Heart right ventricle (tissue), 16 donors: Measurements from ENCODE around the gene MRPL49. TPM values are rescaled to one million over a fixed set of nuclear protein-coding genes. Genes with fewer than 3 reads are reported as not detected.

Experiments used
- ATAC-seq, 8 donors: fragments of 200-7000 bp; cut with Tn5 transposase; one replicate each; pipeline ENCODE4 v1.9.1; 2020; ENCODE audit warnings: mild to moderate bottlenecking in 8 of 8, moderate library complexity in 8 of 8, moderate number of reproducible peaks in 1 of 8
- DNase-seq, 2 donors: peaks; one replicate each; pipeline ENCODE4 v3.0.0-alpha.2; 2020
- H3K27ac ChIP-seq, 10 donors: fragments of 200-600 bp; sonication (generic) in 2 of 10; one replicate each; pipeline versions ENCODE4 v1.5.0 to v1.8.0; 2020 to 2022; ENCODE audit warnings: mild to moderate bottlenecking in 3 of 10
- H3K27me3 ChIP-seq, 7 donors: fragments of 200-600 bp; one replicate each; pipeline ENCODE4 v1.8.0; 2021 to 2022; ENCODE audit warnings: mild to moderate bottlenecking in 2 of 7
- H3K36me3 ChIP-seq, 9 donors: fragments of 200-600 bp; sonication (generic) in 1 of 9; one replicate each; pipeline versions ENCODE4 v1.5.0 to v1.8.0; 2020 to 2022; ENCODE audit warnings: mild to moderate bottlenecking in 2 of 9
- H3K4me1 ChIP-seq, 9 donors: fragments of 200-600 bp; sonication (generic) in 1 of 9; one replicate each; pipeline versions ENCODE4 v1.5.0 to v1.8.0; 2020 to 2022; ENCODE audit warnings: mild to moderate bottlenecking in 4 of 9
- H3K4me3 ChIP-seq, 10 donors: fragments of 200-600 bp; sonication (generic) in 2 of 10; one replicate each; pipeline versions ENCODE4 v1.5.0 to v1.8.0; 2020 to 2022; ENCODE audit warnings: mild to moderate bottlenecking in 7 of 10, moderate library complexity in 2 of 10
- H3K9me3 ChIP-seq, 11 donors: fragments of 200-600 bp in 10 of 11; sonication (generic) in 2 of 11; one replicate each; pipeline versions ENCODE4 v1.5.0 to v1.8.0; 2013 to 2022; ENCODE audit warnings: mild to moderate bottlenecking in 2 of 11, control low read depth in 1 of 11, moderate library complexity in 1 of 11
- CTCF ChIP-seq, 9 donors: fragments of 200-600 bp; sonication (generic) in 2 of 9; IDR thresholded peaks; one replicate each; pipeline versions ENCODE4 v1.5.0 to v1.8.0; 2021 to 2022; ENCODE audit warnings: antibody characterized with exemption in 9 of 9, mild to moderate bottlenecking in 5 of 9, moderate library complexity in 1 of 9
- WGBS, 2 donors: extraction: QIAGEN DNeasy Blood & Tissue Kit; methylation state at CpG; one replicate each; pipeline ENCODE4 v1.1.7; 2013; ENCODE audit warnings: inconsistent platforms in 1 of 2; 5-methylcytosine and 5-hydroxymethylcytosine counted together
- intact Hi-C, 10 donors: fragments of 100-400 bp; cut with DNase I; formaldehyde crosslinking; loops; one replicate each; pipeline versions ENCODE4 v1.11.1 to v1.14.2; 2022
- polyA plus RNA-seq, 2 donors: library from polyadenylated mRNA; stranded (reverse); fragments of 200-250 nt; gene quantifications; one replicate each; pipeline ENCODE4 v1.2.3, GENCODE V29; 2013
- total RNA-seq, 10 donors: library from RNA; stranded (reverse); fragmentation: NEBNext Ultra II Directional in 3 of 10; extraction: Animal tissue kit (Norgen Biotek cat#: 25700) in 3 of 10; gene quantifications; one replicate each; pipeline versions ENCODE4 v1.2.1 to v1.2.4, GENCODE V29; 2021 to 2023
- donor health status: Arrhythmogenic right ventricular cardiomyopathy.
- donor health status: ischemic (EF 13 %, LVEDD 7.1; RV severe dilation, severe dysfunction).
- donor health status: healthy with polysubstance abuse.
- donor health status: DM: no; HTN: yes; CAD: no.
- donor health status: DM: no; HTN: no; CAD: no.
- donor health status: ischemic (EF 25% LVEDD 6.9; RV normal size, moderate dysfunction).
- donor health status: ischemic (EF 25% LVEDD 5.7; RV mildly dilated, moderate dysfunction).
- donor health status: healthy.
- donor health status: DM: yes; HTN: yes; CAD: no.
- donor health status: Ischemic cardiomyopathy.
- donor health status: ischemic (EF 35%, LVEDD 5.7; RV mildly dilated, moderate dysfunction).
- donor health status: nonischemic (EF 11% LVEDD 7.7; RV severe dilation, severe dysfunction).
- donor health status: DM: yes; HTN: yes; CAD: no.
- donor health status: PGD.
- donor health status: ischemic (EF 29% LVEDD 5.4; RV normal size, mild dysfunction).
- donor health status: nonischemic (EF 23%, LVEDD 6.1; RV moderate dilation, normal function).

The MRPL49 gene
- total and polyA plus RNA-seq, 12 donors: 6.4 to 44.8 (median 39.3) TPM

DNA sequence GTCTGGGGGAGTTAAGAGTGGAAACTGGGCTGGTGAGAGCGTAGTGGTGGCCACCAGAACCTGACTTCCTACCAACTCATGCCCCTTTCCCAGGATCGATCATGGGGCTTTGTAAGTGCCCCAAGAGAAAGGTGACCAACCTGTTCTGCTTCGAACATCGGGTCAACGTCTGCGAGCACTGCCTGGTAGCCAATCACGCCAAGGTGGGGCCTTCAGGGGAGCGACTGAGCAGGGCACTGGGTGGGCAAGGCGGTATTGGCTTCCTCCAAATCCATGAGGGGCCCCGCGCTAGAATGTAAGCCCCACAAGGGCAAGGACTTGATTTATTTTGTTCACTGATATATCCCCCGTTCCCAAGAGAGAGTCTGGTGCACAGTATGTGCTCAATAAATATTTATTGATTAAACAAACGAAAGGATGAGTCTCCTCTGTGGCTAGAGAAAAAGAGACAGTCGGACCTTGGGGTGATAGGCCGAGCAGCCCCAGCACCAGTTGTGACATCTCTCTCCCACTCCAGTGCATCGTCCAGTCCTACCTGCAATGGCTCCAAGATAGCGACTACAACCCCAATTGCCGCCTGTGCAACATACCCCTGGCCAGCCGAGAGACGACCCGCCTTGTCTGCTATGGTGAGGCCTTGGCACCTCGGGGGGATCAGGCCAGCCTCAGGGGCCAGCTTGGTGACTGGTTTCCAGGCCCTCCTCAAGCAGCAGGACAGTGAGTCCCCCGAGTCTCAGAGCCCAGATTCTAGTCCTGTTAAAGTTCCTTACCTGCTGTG, 37.3 kb upstream of the MRPL49 start:
- intact Hi-C loops: loop anchor here in 7 of 10 donors (1.0 to 10.0 kb wide), 12 partner anchors 12 to 160 kb away; partner anchors contain the start of genes FAU (in 4 of the 7), MRPL49 (in 4 of the 7), SNX15 (in 3 of the 7) and SAC3D1 (in 2 of the 7)
- no peak for DNase-seq
- H3K9me3 ChIP-seq: no peaks in the 10 kb centered on the region
- WGBS, 2 donors: 45 to 48% methylated on average over 23 of the region's 23 CpGs
- peaks cover 6 to 34% (median 20%) of the 10 kb centered on the region in 9 donors for H3K4me1 ChIP-seq
- peak in 2 of 8 donors; percentile 1 for ATAC-seq
- H3K27ac ChIP-seq: peak overlapping the region; percentile 79 to 96 (median 92)
- H3K36me3 ChIP-seq: peaks cover 0 to 62% (median 17%) of the 10 kb centered on the region in 9 donors
- H3K27me3 ChIP-seq: no peaks in the 10 kb centered on the region
- no peak for TF ChIP-seq CTCF (IDR thresholded peaks at IDR 0.05)
- H3K4me3 ChIP-seq: peak overlapping the region; percentile 64 to 93 (median 81)

- no peak for ATAC-seq
- Histone ChIP-seq H3K27me3 (no peaks in the 10 kb centered on the region), H3K9me3 (no peaks in the 10 kb centered on the region), H3K36me3 (peaks cover 0 to 58% (median 17%) of the 10 kb centered on the region in 9 donors), H3K4me1 (peaks cover 6 to 34% (median 20%) of the 10 kb centered on the region in 9 donors), H3K27ac (no peak overlapping the region), H3K4me3 (peak overlapping the region in 3 of 10 donors; percentile 70 to 82 (median 73))
- no peak for DNase-seq
- WGBS, 2 donors: 88 to 94% methylated on average over 4 of the region's 4 CpGs
- intact Hi-C loops: loop anchor here in 5 of 10 donors (2.0 to 10.0 kb wide), 6 partner anchors 37 to 161 kb away; partner anchors contain the start of genes ARL2 (in 1 of the 5), FAU (in 1 of the 5), MRPL49 (in 1 of the 5) and PPP2R5B (in 1 of the 5)
- TF ChIP-seq CTCF (IDR thresholded peaks at IDR 0.05): no peak
These were observed 36.7 kb upstream of the MRPL49 start for GRCh38 chr11:65085446-65085845.

DNA sequence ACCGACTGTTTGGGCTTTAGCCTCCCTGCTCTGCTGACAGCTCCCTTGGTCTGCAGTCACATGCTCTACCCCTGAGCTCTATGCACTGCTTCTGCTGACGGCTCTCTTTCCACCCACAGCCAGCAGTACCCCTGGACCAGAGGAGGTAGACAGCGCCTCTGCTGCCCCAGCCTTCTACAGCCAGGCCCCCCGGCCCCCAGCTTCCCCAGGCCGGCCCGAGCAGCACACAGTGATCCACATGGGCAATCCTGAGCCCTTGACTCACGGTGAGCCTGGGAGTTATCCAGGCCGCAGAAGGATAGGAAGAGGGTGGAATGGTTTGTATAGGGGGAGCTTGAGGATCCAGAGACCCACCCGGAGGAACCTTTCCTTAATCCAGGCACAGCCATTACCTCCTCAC, 35.3 kb upstream of the MRPL49 start:
- H3K36me3 ChIP-seq: peaks cover 0 to 52% (median 17%) of the 10 kb centered on the region in 9 donors

More for the DNA sequence above, 35.3 kb upstream of the MRPL49 start:
- ATAC-seq (no peak), DNase-seq (no peak)
- intact Hi-C loops: loop anchor here in 3 of 10 donors (5.0 to 10.0 kb wide), 3 partner anchors 40 to 162 kb away; partner anchors contain the start of genes ARL2 (in 1 of the 3) and PPP2R5B (in 1 of the 3)
- Histone ChIP-seq H3K27me3 (no peaks in the 10 kb centered on the region), H3K27ac (no peak overlapping the region), H3K9me3 (no peaks in the 10 kb centered on the region), H3K4me3 (no peak overlapping the region), H3K4me1 (peaks cover 6 to 28% (median 20%) of the 10 kb centered on the region in 9 donors)
- TF ChIP-seq CTCF (IDR thresholded peaks at IDR 0.05): no peak
- 93 to 94% methylated on average over 9 of the region's 9 CpGs for WGBS, 2 donors
